GM21367 (cell line): ENCODE measurements around the gene TAT.
A peak's percentile ranks its signal among the peaks of the same experiment; 100 is the strongest.

ENCODE experiments used
- ATAC-seq: cut with Tn5 transposase; IDR thresholded peaks from one replicate; pipeline ENCODE4 v1.9.1; 2021; ENCODE audit not compliant: unreplicated experiment

Gene TAT

DNA sequence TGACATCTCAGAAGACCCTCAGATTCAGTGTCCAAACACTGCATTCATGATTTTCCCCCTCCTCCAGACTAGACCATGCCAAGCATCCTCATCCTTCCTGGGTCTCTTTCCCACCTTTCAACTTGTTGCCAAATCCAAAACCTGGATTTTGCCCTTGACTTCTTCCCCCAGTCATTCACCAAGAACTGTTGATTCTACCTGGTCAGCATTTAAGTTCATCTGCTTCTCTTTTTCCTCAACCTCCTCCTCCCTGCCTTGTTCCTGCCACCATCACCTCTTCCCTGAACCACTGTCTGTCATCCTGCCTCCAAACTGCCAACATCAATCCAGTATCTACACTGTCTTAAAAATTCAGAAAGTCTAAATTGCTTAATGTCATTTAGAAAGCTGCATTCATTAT lies 29.7 kb downstream of the TAT start:
- ATAC-seq = no peak

DNA sequence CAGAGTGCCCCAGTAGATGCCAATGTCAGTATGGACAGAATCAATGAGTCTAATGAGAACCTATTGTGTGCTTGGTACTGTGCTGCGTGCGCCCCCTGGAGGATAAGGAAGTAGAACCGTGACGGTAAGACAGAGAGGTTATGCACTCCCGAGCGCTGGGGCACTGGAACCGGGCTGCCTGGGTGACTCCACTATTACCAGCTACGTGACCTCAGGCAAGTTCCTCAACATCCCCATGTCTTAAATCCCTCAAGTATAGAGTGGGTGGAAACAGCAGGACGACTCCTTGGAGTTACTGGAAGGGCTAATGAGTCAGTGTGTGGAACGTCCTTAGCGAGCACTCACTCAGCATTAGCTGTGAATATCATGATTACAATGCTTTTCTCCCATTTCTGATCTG lies 34.5 kb downstream of the TAT start:
- ATAC-seq = no peak

DNA sequence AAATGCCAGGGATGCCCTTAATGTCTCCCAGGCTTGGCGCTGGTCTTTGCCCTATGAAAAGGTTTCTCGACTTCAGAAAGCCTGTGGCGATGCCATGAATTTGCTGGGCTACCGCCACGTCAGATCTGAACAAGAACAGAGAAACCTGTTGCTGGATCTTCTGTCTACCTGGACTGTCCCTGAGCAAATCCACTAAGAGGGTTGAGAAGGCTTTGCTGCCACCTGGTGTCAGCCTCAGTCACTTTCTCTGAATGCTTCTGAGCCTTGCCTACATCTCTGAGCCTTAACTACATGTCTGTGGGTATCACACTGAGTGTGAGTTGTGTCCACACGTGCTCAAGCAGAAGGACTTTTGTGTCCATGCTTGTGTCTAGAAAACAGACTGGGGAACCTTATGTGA lies 39.2 kb downstream of the TAT start:
- ATAC-seq = peak; percentile 54

DNA sequence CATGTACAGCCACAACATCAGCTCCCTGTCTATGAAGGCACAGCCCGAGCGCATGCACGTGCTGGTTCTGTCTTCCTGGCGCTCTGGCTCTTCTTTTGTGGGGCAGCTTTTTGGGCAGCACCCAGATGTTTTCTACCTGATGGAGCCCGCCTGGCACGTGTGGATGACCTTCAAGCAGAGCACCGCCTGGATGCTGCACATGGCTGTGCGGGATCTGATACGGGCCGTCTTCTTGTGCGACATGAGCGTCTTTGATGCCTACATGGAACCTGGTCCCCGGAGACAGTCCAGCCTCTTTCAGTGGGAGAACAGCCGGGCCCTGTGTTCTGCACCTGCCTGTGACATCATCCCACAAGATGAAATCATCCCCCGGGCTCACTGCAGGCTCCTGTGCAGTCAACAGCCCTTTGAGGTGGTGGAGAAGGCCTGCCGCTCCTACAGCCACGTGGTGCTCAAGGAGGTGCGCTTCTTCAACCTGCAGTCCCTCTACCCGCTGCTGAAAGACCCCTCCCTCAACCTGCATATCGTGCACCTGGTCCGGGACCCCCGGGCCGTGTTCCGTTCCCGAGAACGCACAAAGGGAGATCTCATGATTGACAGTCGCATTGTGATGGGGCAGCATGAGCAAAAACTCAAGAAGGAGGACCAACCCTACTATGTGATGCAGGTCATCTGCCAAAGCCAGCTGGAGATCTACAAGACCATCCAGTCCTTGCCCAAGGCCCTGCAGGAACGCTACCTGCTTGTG lies 40.0 kb downstream of the TAT start:
- ATAC-seq = no peak

DNA sequence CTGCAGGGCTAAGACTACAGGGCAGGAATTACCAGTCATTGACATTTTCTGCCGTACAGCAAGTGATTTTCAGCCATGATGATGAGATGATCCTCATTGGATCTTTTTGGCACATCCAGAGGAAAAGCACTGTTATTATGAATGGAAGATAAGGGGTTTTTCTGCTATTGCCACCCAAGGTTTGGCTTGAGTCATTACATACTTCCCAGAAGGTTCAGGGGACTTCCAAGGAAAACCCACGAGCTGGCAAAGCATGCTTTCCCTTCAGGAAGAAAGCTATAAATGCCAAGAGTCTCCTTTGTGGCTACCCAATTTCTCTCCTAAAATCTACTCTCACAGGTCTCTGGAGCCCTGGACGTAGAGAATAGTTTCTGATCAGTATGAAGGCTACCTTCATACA lies 44.5 kb downstream of the TAT start:
- no peak for ATAC-seq

DNA sequence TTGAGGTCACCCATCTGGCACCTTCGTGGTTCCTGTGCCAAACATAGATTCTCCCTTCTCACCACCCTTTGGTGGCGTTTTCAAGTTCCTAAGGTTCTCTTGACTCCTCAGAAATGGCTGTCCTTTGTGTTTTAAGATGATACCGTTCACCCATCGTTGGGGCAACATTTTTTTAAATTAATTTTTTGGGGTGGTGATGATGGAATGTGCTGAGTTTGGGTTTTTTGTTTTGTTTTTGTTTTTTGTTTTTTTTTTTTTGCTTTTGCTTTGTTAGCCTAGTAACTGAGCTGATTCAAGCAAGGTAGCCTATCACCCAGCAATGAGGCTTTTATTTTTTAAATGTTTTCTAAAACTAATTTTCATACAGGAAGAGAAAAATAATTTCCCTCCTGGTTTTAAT lies 48.0 kb downstream of the TAT start:
- ATAC-seq = no peak

DNA sequence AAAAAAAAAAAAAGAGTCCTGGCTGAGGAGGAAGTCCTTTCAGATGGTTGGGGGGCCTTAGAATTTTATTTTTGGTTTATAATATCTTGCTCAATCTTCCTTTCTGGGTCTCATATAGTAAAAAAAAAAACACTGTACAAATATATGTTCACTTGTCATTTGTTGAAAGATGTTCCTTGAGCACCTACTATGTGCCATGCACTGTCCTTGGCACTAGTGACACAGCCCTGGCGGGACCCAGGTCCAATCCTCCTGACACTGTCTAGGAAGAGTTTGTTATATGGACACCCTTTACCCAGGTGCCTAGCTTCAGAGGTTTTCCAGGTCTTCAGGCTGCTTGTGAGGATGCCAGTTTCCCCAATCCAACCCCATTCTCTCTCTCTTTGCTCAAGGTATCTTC lies 48.6 kb downstream of the TAT start:
- no peak for ATAC-seq

DNA sequence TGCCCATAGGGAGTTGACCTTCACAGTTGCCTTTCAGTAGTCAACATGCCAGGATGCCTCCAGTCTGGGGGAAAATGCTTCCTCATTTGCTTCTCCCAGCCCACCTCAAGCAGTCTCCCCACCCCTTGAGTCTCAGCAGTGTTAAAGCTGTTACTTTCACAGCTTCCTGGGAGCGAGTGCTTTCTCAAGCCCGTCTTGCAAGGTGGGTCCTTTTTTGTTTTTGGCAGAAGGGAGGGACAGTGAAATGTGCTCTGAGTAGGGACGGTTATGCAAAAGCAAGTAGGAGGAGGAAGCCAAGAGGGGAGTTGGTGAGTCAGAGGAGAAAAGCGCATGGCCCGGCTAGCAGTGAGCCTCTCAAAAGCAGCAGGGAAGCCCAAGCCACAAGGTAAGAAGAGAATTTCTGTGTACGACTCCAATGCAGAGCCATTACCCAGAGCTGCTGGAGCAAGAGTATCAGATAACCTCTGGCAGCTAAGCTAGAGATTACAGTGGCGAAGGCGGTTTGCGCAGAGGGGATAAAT lies 50.7 kb downstream of the TAT start, which contains the start of gene CHST4:
CHST4 (plus strand) TSS at position 316 of the 521 bp plus-strand sequence. CDS start 10,252 bp downstream, outside the sequence.
- no peak for ATAC-seq

DNA sequence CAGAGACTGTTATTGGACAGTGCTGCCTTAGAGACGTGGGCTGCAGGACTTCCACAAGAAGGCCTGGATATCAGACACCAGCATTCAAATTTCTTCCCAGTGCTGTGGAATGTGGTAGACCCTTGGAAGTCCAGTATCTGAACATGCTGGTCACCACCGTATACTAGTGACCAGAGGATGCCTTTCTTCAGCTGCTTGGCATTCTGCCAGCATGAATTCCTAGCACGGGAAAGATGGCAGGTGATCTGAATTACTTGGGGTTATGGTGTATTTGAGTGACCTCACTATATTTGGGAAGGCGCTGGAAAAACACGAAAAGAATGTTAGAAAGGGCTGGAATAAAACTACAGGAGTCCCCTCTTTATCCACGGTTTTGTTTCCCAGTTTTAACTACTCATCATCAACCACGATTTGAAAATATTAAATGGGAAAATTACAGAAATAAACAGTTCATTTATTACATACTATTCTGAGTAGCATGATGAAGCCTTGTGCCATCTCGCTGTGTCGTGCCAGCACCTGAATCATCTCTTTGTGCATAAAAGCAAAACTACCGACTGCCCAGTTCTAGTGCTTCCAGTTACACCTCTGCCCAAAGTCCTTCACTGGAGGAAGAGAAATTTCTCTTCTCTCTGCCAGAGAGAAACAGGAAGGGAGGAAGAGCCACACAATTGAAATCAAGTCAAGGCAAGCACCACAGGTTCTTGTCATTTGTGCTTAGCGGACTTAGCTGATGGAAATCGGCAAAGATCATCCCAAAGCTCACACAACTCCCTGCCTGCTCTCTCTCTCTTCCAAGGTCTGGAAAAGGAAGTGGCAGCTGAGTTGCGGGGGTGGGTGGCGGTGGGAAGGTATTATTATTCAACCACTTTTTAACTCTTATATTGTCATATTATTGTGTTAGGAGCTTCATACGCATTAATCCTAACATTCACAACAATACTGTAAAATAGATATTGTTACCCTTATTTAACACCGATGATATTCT lies 52.0 kb downstream of the TAT start:
- no peak for ATAC-seq

DNA sequence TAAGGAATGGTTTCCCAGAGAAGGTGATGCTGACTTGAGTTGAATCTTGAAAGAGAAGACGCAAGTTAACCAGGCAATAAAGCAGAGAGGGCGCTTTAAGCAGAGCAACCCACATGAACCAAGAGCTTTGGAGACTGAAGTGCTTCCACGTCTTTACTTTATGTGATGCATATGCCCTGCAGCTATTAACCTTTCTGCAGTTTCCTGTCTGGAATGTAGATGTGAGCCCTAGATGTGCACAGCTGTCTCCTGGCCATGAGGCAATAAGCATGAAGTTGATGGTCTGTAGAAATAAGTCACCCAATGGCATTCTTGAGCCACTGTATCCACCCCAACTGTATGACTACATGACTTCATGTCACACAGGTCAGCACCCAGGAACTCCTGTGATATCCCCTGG lies 56.3 kb downstream of the TAT start:
- ATAC-seq = no peak
